Omental fat pad (tissue), 4 donors: ENCODE data around the gene FRYL. TPM values are rescaled to one million over a fixed set of nuclear protein-coding genes. Genes with fewer than 3 reads are reported as not detected.

Source experiments
- ATAC-seq: fragments of 150-250 bp; one replicate; pipeline ENCODE4 v1.9.1; 2016; ENCODE audit warnings: mild to moderate bottlenecking, moderate library complexity; ENCODE audit not compliant: low FRiP score
- DNase-seq: peaks from one replicate; pipeline ENCODE4 v3.0.0-alpha.2; 2019; ENCODE audit warnings: low spot score
- CTCF ChIP-seq, 3 donors: fragments of 450-650 bp; IDR thresholded peaks; one replicate each; pipeline ENCODE4 v1.5.1; 2016 to 2017; ENCODE audit warnings: antibody characterized with exemption in 3 of 3, mild to moderate bottlenecking in 3 of 3, moderate library complexity in 2 of 3
- total RNA-seq, 4 donors: library from RNA; depleted of rRNA; stranded (reverse); fragments of >200 nt; gene quantifications; one replicate each; pipeline ENCODE4 v1.1.0, GENCODE V29; 2016

FRYL gene
- total RNA-seq, 4 donors from 2014 or later, result 45.2 to 143 (median 48.7) TPM

- no peak for ATAC-seq
Measured at GRCh38 chr4:48503233-48504025, 276.6 kb downstream of the FRYL start.

GRCh38 chr4:48499551-48500066, 280.5 kb downstream of the FRYL start:
- TF ChIP-seq CTCF (IDR thresholded peaks at IDR 0.05), result no peak
- DNase-seq (no peak), ATAC-seq (no peak)

More at GRCh38 chr4:48503233-48504025, 276.6 kb downstream of the FRYL start:
- DNase-seq, result no peak
- no peak for TF ChIP-seq CTCF (IDR thresholded peaks at IDR 0.05)

- ATAC-seq (no peak), DNase-seq (no peak)
- TF ChIP-seq CTCF (IDR thresholded peaks at IDR 0.05), result no peak
Measured at GRCh38 chr4:48498895-48499294, 281.2 kb downstream of the FRYL start.

- TF ChIP-seq CTCF (IDR thresholded peaks at IDR 0.05), result no peak
- ATAC-seq (no peak), DNase-seq (no peak)
Measured at GRCh38 chr4:48495941-48496340, 284.1 kb downstream of the FRYL start.

- TF ChIP-seq CTCF (IDR thresholded peaks at IDR 0.05), result no peak
- ATAC-seq (no peak), DNase-seq (no peak)
Measured at GRCh38 chr4:48493452-48494100, 286.5 kb downstream of the FRYL start.

- no peak for TF ChIP-seq CTCF (IDR thresholded peaks at IDR 0.05)
Measured at GRCh38 chr4:48491514-48492176, 288.4 kb downstream of the FRYL start.

More at GRCh38 chr4:48491514-48492176, 288.4 kb downstream of the FRYL start:
- ATAC-seq, result no peak
- DNase-seq, result no peak
